Naive thymus-derived CD8-positive, alpha-beta T cell (primary cell): Measurements from ENCODE around the gene MYO5B. TPM values are rescaled to one million over a fixed set of nuclear protein-coding genes. Genes with fewer than 3 reads are reported as not detected.

Source experiments
- ATAC-seq, 2 donors: fragments of 150-1000 bp; cut with Tn5 transposase in 1 of 2; sonication (Bioruptor Pico), chemical (Tn5 transposase) in 1 of 2; 1 replicate in 1 of 2; 2 replicates in 1 of 2; pipeline ENCODE4 v1.10.0; 2021; ENCODE audit warnings: mild to moderate bottlenecking in 2 of 2, moderate library complexity in 2 of 2
- POLR2A ChIA-PET: fragments of 350-600 bp; sonication (Branson Sonifier 250); formaldehyde crosslinking; loops from one replicate; lab custom pipeline; 2021; ENCODE audit warnings: antibody characterized with exemption; lab: Charles Lee
- DNase-seq, 10 donors: peaks; one replicate each; pipeline versions ENCODE4 v3.0.0 to v3.0.0-alpha.2; 2020 to 2022
- H3K27ac Mint-ChIP-seq, 10 donors: one replicate each; pipeline ENCODE4 v1.8.0; 2020 to 2022; ENCODE audit warnings: mild to moderate bottlenecking in 10 of 10, mixed read lengths in 10 of 10, moderate library complexity in 4 of 10, inconsistent platforms in 1 of 10
- H3K27me3 Mint-ChIP-seq, 5 donors: one replicate each; pipeline ENCODE4 v1.8.0; 2021 to 2022; ENCODE audit warnings: mixed read lengths in 5 of 5
- H3K36me3 Mint-ChIP-seq, 3 donors: one replicate each; pipeline ENCODE4 v1.8.0; 2020 to 2022; ENCODE audit warnings: mixed read lengths in 3 of 3, mild to moderate bottlenecking in 2 of 3, inconsistent platforms in 1 of 3
- H3K4me1 Mint-ChIP-seq, 4 donors: one replicate each; pipeline ENCODE4 v1.8.0; 2021 to 2022; ENCODE audit warnings: mixed read lengths in 4 of 4
- H3K4me3 Mint-ChIP-seq, 10 donors: one replicate each; pipeline ENCODE4 v1.8.0; 2020 to 2022; ENCODE audit warnings: mild to moderate bottlenecking in 10 of 10, mixed read lengths in 10 of 10, moderate library complexity in 6 of 10, inconsistent platforms in 1 of 10
- H3K9me3 Mint-ChIP-seq, 9 donors: one replicate each; pipeline ENCODE4 v1.8.0; 2020 to 2022; ENCODE audit warnings: mixed read lengths in 9 of 9, mild to moderate bottlenecking in 3 of 9, inconsistent platforms in 1 of 9, moderate library complexity in 1 of 9
- polyA plus RNA-seq, 3 donors: library from polyadenylated mRNA; unstranded; fragments of 300-500 nt; fragmentation: Illumina TruSeq; gene quantifications; one replicate each; pipeline ENCODE4 v1.2.3, GENCODE V29; 2021
- total RNA-seq, 8 experiments: library from RNA in 2 of 8; stranded (reverse) in 2 of 8; gene quantifications; one replicate each; pipeline ENCODE4 v1.2.3 and lab custom pipeline; 2021 to 2026

MYO5B gene
- total and polyA plus RNA-seq, 5 experiments from 2014 or later, result 0.03 TPM; not detected in 4

GRCh38 chr18:50135903-50136302 is 59.0 kb downstream of the MYO5B start:
- Mint-ChIP-seq H3K27ac (no peak overlapping the region), H3K9me3 (peaks cover 0 to 4% (median 0%) of the 10 kb centered on the region in 9 donors), H3K36me3 (peaks cover 0 to 1% (median 0%) of the 10 kb centered on the region in 3 donors), H3K4me1 (no peaks in the 10 kb centered on the region), H3K27me3 (peaks cover 19 to 60% (median 35%) of the 10 kb centered on the region in 5 donors), H3K4me3 (no peak overlapping the region)
- POLR2A ChIA-PET, result no interaction called here
- no peak for DNase-seq
- ATAC-seq, result no peak

GRCh38 chr18:50133526-50133925 is 61.4 kb downstream of the MYO5B start:
- POLR2A ChIA-PET, result no interaction called here
- H3K36me3 Mint-ChIP-seq, result peaks cover 0 to 1% (median 0%) of the 10 kb centered on the region in 3 donors

GRCh38 chr18:50131591-50131990 is 63.4 kb downstream of the MYO5B start:
- ATAC-seq, result no peak
- POLR2A ChIA-PET, result no interaction called here
- H3K4me1 Mint-ChIP-seq, result no peaks in the 10 kb centered on the region

More at GRCh38 chr18:50133526-50133925, 61.4 kb downstream of the MYO5B start:
- no peak overlapping the region for H3K27ac Mint-ChIP-seq
- no peaks in the 10 kb centered on the region for H3K4me1 Mint-ChIP-seq
- peaks cover 19 to 61% (median 31%) of the 10 kb centered on the region in 5 donors for H3K27me3 Mint-ChIP-seq
- no peak for ATAC-seq
- no peak for DNase-seq
- H3K9me3 Mint-ChIP-seq, result peaks cover 0 to 4% (median 0%) of the 10 kb centered on the region in 9 donors
- no peak overlapping the region for H3K4me3 Mint-ChIP-seq

GRCh38 chr18:50128506-50129271 is 66.3 kb downstream of the MYO5B start:
- H3K36me3 Mint-ChIP-seq, result no peaks in the 10 kb centered on the region
- H3K4me1 Mint-ChIP-seq, result no peaks in the 10 kb centered on the region
- POLR2A ChIA-PET, result no interaction called here
- H3K27ac Mint-ChIP-seq, result no peak overlapping the region
- DNase-seq (no peak), ATAC-seq (no peak)
- H3K4me3 Mint-ChIP-seq, result no peak overlapping the region
- H3K9me3 Mint-ChIP-seq, result no peaks in the 10 kb centered on the region
- peaks cover 10 to 56% (median 22%) of the 10 kb centered on the region in 5 donors for H3K27me3 Mint-ChIP-seq

More at GRCh38 chr18:50131591-50131990, 63.4 kb downstream of the MYO5B start:
- no peak overlapping the region for H3K4me3 Mint-ChIP-seq
- peaks cover 14 to 65% (median 28%) of the 10 kb centered on the region in 5 donors for H3K27me3 Mint-ChIP-seq
- H3K9me3 Mint-ChIP-seq, result no peaks in the 10 kb centered on the region
- DNase-seq, result no peak
- H3K36me3 Mint-ChIP-seq, result no peaks in the 10 kb centered on the region
- H3K27ac Mint-ChIP-seq, result no peak overlapping the region

- Mint-ChIP-seq H3K27ac (no peak overlapping the region), H3K4me3 (peak overlapping the region in 1 of 10 donors; percentile 4), H3K9me3 (no peaks in the 10 kb centered on the region), H3K27me3 (peaks cover 5 to 45% (median 20%) of the 10 kb centered on the region in 5 donors), H3K36me3 (no peaks in the 10 kb centered on the region), H3K4me1 (no peaks in the 10 kb centered on the region)
- ATAC-seq, result no peak
- no peak for DNase-seq
- POLR2A ChIA-PET, result no interaction called here
These were observed 67.3 kb downstream of the MYO5B start for GRCh38 chr18:50127516-50128210.

GRCh38 chr18:50126471-50126870 is 68.5 kb downstream of the MYO5B start:
- no peak overlapping the region for H3K4me3 Mint-ChIP-seq
- peak overlapping the region in 1 of 10 donors; percentile 41 for H3K27ac Mint-ChIP-seq
- no peaks in the 10 kb centered on the region for H3K9me3 Mint-ChIP-seq
- no peak for DNase-seq
- no peaks in the 10 kb centered on the region for H3K36me3 Mint-ChIP-seq
- peaks cover 3 to 38% (median 16%) of the 10 kb centered on the region in 5 donors for H3K27me3 Mint-ChIP-seq
- no peaks in the 10 kb centered on the region for H3K4me1 Mint-ChIP-seq
- ATAC-seq, result no peak
- POLR2A ChIA-PET, result no interaction called here

GRCh38 chr18:50125456-50125855 is 69.5 kb downstream of the MYO5B start:
- ATAC-seq (no peak), DNase-seq (no peak)
- Mint-ChIP-seq H3K27ac (no peak overlapping the region), H3K36me3 (no peaks in the 10 kb centered on the region), H3K9me3 (no peaks in the 10 kb centered on the region), H3K4me3 (no peak overlapping the region), H3K27me3 (peaks cover 6 to 47% (median 17%) of the 10 kb centered on the region in 5 donors), H3K4me1 (no peaks in the 10 kb centered on the region)
- POLR2A ChIA-PET, result no interaction called here

- Mint-ChIP-seq H3K9me3 (no peaks in the 10 kb centered on the region), H3K4me3 (no peak overlapping the region), H3K27me3 (peaks cover 5 to 45% (median 16%) of the 10 kb centered on the region in 5 donors), H3K4me1 (no peaks in the 10 kb centered on the region), H3K36me3 (no peaks in the 10 kb centered on the region), H3K27ac (no peak overlapping the region)
- DNase-seq (no peak), ATAC-seq (no peak)
- POLR2A ChIA-PET, result no interaction called here
These were observed 75.7 kb downstream of the MYO5B start for GRCh38 chr18:50119296-50119695.

- Mint-ChIP-seq H3K9me3 (no peaks in the 10 kb centered on the region), H3K27me3 (peaks cover 5 to 47% (median 16%) of the 10 kb centered on the region in 5 donors), H3K4me1 (no peaks in the 10 kb centered on the region), H3K27ac (no peak overlapping the region), H3K4me3 (no peak overlapping the region), H3K36me3 (no peaks in the 10 kb centered on the region)
- ATAC-seq (no peak), DNase-seq (no peak)
- POLR2A ChIA-PET, result no interaction called here
These were observed 77.1 kb downstream of the MYO5B start for GRCh38 chr18:50117863-50118262.

- Mint-ChIP-seq H3K9me3 (no peaks in the 10 kb centered on the region), H3K27me3 (peaks cover 2 to 57% (median 17%) of the 10 kb centered on the region in 5 donors), H3K4me3 (no peak overlapping the region), H3K4me1 (no peaks in the 10 kb centered on the region), H3K36me3 (no peaks in the 10 kb centered on the region), H3K27ac (no peak overlapping the region)
- POLR2A ChIA-PET, result no interaction called here
- ATAC-seq (no peak), DNase-seq (no peak)
These were observed 79.9 kb downstream of the MYO5B start for GRCh38 chr18:50115095-50115494.

GRCh38 chr18:50114448-50114847 is 80.5 kb downstream of the MYO5B start:
- Mint-ChIP-seq H3K4me3 (no peak overlapping the region), H3K9me3 (no peaks in the 10 kb centered on the region), H3K4me1 (no peaks in the 10 kb centered on the region), H3K27me3 (peaks cover 5 to 60% (median 23%) of the 10 kb centered on the region in 5 donors), H3K36me3 (no peaks in the 10 kb centered on the region), H3K27ac (no peak overlapping the region)
- DNase-seq (no peak), ATAC-seq (no peak)
- POLR2A ChIA-PET, result no interaction called here

GRCh38 chr18:50113726-50114125 is 81.2 kb downstream of the MYO5B start:
- DNase-seq (no peak), ATAC-seq (no peak)
- Mint-ChIP-seq H3K4me3 (no peak overlapping the region), H3K36me3 (no peaks in the 10 kb centered on the region), H3K27ac (no peak overlapping the region), H3K4me1 (no peaks in the 10 kb centered on the region), H3K9me3 (no peaks in the 10 kb centered on the region), H3K27me3 (peaks cover 5 to 53% (median 24%) of the 10 kb centered on the region in 5 donors)
- POLR2A ChIA-PET, result no interaction called here

GRCh38 chr18:50111398-50111797 is 83.5 kb downstream of the MYO5B start:
- Mint-ChIP-seq H3K9me3 (no peaks in the 10 kb centered on the region), H3K27ac (no peak overlapping the region), H3K36me3 (no peaks in the 10 kb centered on the region), H3K4me3 (no peak overlapping the region), H3K27me3 (peaks cover 8 to 52% (median 24%) of the 10 kb centered on the region in 5 donors), H3K4me1 (no peaks in the 10 kb centered on the region)
- ATAC-seq (no peak), DNase-seq (no peak)
- POLR2A ChIA-PET, result no interaction called here
